H4 (cell line): ENCODE measurements around the gene DOCK1. TPM values are rescaled to one million over a fixed set of nuclear protein-coding genes. Genes with fewer than 3 reads are reported as not detected.
A peak's percentile ranks its signal among the peaks of the same experiment; 100 is the strongest.

ENCODE experiments used
- DNase-seq: peaks from one replicate; pipeline ENCODE4 v3.0.0-alpha.2; 2015; ENCODE audit warnings: low spot score
- total RNA-seq: library from RNA; depleted of rRNA; stranded (reverse); fragments of >200 nt; shearing (Covaris generic); gene quantifications from 2 replicates; pipeline ENCODE4 v1.2.3, GENCODE V29; 2014; rRNA removed

DOCK1 gene
- total RNA-seq, 1 experiment from 2014 or later = 34.4 TPM

- no peak for DNase-seq
Observed at GRCh38 chr10:127458829-127459228, 553.6 kb downstream of the DOCK1 start.

- DNase-seq = no peak
Observed at GRCh38 chr10:127459918-127460317, 554.7 kb downstream of the DOCK1 start.

GRCh38 chr10:127462643-127463295 is 557.5 kb downstream of the DOCK1 start:
- no peak for DNase-seq

GRCh38 chr10:127463548-127463947 is 558.3 kb downstream of the DOCK1 start:
- DNase-seq = no peak

- no peak for DNase-seq
Observed at GRCh38 chr10:127464561-127464960, 559.3 kb downstream of the DOCK1 start.

GRCh38 chr10:127467811-127468210 is 562.6 kb downstream of the DOCK1 start:
- DNase-seq = no peak

GRCh38 chr10:127468632-127469031 is 563.4 kb downstream of the DOCK1 start:
- no peak for DNase-seq

- no peak for DNase-seq
Observed at GRCh38 chr10:127470911-127471310, 565.7 kb downstream of the DOCK1 start.

GRCh38 chr10:127472976-127473375 is 567.7 kb downstream of the DOCK1 start:
- DNase-seq = no peak

GRCh38 chr10:127474501-127474900 is 569.3 kb downstream of the DOCK1 start:
- DNase-seq = no peak

- DNase-seq = peak; percentile 66
Observed at GRCh38 chr10:127485153-127485857, 580.1 kb downstream of the DOCK1 start.

- DNase-seq = no peak
Observed at GRCh38 chr10:127486355-127486754, 581.1 kb downstream of the DOCK1 start.

- DNase-seq = no peak
Observed at GRCh38 chr10:127492607-127493250, 587.5 kb downstream of the DOCK1 start.

- DNase-seq = no peak
Observed at GRCh38 chr10:127496035-127496434, 590.8 kb downstream of the DOCK1 start.

- DNase-seq = no peak
Observed at GRCh38 chr10:127497685-127498084, 592.5 kb downstream of the DOCK1 start.

- DNase-seq = no peak
Observed at GRCh38 chr10:127498087-127498486, 592.9 kb downstream of the DOCK1 start.

- DNase-seq = no peak
Observed at GRCh38 chr10:127500127-127500526, 594.9 kb downstream of the DOCK1 start.

Other genes starting within 250 kb of the DOCK1 start
- 0.19 and 1.7 TPM in 2 replicates for gene C10orf90, start 234.7 kb upstream of the DOCK1 start, total RNA-seq